HL-60 (cell line): ENCODE results near the gene GPR149.

Experiments used
- GABPA ChIP-seq: IDR thresholded peaks from 2 replicates; pipeline ENCODE4 v1.6.1; 2012; ENCODE audit warnings: low read depth
- POLR2AphosphoS5 ChIP-seq: IDR thresholded peaks from 2 replicates; pipeline ENCODE4 v1.6.1; 2012; ENCODE audit warnings: low read depth
- SPI1 ChIP-seq: IDR thresholded peaks from 2 replicates; pipeline ENCODE4 v1.6.1; 2012; ENCODE audit warnings: low read depth, mild to moderate bottlenecking, borderline replicate concordance
- TF ChIP-seq, protein P1 (sequence below): IDR thresholded peaks from one replicate; pipeline ENCODE4 v1.5.1; 2011; ENCODE audit warnings: low read length, control low read depth, inconsistent platforms; ENCODE audit not compliant: insufficient read depth
- TF ChIP-seq, protein P2 (sequence below): IDR thresholded peaks from 2 replicates; pipeline ENCODE4 v1.6.1; 2012; ENCODE audit warnings: low read depth; ENCODE audit not compliant: insufficient replicate concordance

DNA sequence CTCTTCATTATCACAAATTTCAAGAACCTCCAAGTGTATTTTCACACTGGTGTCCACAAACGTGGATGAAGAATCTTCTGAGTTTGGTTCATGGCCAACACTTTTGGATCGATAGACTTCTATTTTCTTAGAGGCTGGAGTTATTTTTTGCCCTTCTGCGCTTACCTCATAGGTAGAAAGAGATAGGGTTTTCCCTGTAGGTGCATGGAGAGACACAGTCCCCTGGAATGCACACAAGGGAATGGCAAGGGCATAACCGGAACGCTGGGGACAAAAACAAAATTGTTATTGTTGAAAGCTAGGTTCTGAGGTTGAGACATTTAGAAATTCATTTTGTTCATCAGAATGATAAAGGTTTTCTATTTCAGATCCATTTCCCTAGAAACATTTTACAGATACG is 92.0 kb downstream of the GPR149 start:
- TF ChIP-seq, protein P1, sequence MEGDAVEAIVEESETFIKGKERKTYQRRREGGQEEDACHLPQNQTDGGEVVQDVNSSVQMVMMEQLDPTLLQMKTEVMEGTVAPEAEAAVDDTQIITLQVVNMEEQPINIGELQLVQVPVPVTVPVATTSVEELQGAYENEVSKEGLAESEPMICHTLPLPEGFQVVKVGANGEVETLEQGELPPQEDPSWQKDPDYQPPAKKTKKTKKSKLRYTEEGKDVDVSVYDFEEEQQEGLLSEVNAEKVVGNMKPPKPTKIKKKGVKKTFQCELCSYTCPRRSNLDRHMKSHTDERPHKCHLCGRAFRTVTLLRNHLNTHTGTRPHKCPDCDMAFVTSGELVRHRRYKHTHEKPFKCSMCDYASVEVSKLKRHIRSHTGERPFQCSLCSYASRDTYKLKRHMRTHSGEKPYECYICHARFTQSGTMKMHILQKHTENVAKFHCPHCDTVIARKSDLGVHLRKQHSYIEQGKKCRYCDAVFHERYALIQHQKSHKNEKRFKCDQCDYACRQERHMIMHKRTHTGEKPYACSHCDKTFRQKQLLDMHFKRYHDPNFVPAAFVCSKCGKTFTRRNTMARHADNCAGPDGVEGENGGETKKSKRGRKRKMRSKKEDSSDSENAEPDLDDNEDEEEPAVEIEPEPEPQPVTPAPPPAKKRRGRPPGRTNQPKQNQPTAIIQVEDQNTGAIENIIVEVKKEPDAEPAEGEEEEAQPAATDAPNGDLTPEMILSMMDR: no peak
- TF ChIP-seq GABPA (no peak), POLR2AphosphoS5 (no peak), SPI1 (no peak)
- TF ChIP-seq, protein P2, sequence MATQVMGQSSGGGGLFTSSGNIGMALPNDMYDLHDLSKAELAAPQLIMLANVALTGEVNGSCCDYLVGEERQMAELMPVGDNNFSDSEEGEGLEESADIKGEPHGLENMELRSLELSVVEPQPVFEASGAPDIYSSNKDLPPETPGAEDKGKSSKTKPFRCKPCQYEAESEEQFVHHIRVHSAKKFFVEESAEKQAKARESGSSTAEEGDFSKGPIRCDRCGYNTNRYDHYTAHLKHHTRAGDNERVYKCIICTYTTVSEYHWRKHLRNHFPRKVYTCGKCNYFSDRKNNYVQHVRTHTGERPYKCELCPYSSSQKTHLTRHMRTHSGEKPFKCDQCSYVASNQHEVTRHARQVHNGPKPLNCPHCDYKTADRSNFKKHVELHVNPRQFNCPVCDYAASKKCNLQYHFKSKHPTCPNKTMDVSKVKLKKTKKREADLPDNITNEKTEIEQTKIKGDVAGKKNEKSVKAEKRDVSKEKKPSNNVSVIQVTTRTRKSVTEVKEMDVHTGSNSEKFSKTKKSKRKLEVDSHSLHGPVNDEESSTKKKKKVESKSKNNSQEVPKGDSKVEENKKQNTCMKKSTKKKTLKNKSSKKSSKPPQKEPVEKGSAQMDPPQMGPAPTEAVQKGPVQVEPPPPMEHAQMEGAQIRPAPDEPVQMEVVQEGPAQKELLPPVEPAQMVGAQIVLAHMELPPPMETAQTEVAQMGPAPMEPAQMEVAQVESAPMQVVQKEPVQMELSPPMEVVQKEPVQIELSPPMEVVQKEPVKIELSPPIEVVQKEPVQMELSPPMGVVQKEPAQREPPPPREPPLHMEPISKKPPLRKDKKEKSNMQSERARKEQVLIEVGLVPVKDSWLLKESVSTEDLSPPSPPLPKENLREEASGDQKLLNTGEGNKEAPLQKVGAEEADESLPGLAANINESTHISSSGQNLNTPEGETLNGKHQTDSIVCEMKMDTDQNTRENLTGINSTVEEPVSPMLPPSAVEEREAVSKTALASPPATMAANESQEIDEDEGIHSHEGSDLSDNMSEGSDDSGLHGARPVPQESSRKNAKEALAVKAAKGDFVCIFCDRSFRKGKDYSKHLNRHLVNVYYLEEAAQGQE: no peak
